AG04450 (cell line): ENCODE data around the gene TMEM175. TPM values are rescaled to one million over a fixed set of nuclear protein-coding genes. Genes with fewer than 3 reads are reported as not detected.

Experiments used
- CTCF ChIA-PET: fragments of 300-600, 350-600 bp; formaldehyde crosslinking; extraction: SDS; loops from one replicate; lab custom pipeline; 2022; ENCODE audit warnings: antibody characterized with exemption, inconsistent platforms; lab: Charles Lee
- POLR2A ChIA-PET: fragments of 350-600 bp; formaldehyde crosslinking; extraction: SDS; loops from one replicate; lab custom pipeline; 2021; ENCODE audit warnings: antibody characterized with exemption, inconsistent platforms; lab: Yijun Ruan, JAX
- DNase-seq: peaks from one replicate; pipeline ENCODE4 v3.0.0-alpha.2; 2011; ENCODE audit warnings: low read depth, low spot score
- H3K27ac ChIP-seq: one replicate; pipeline ENCODE4 v1.5.1; 2012; ENCODE audit warnings: low read depth, low read length, control low read depth
- H3K27me3 ChIP-seq: one replicate; pipeline ENCODE4 v1.6.0; 2012; ENCODE audit warnings: low read length; ENCODE audit not compliant: control insufficient read depth, insufficient read depth
- H3K4me3 ChIP-seq: 2 replicates; pipeline ENCODE4 v1.5.1; 2011; ENCODE audit warnings: mild to moderate bottlenecking, low read depth, low read length, control low read depth
- H3K9me3 ChIP-seq: 2 replicates; pipeline ENCODE4 v1.5.1; 2012; ENCODE audit warnings: low read length; ENCODE audit not compliant: control insufficient read depth, insufficient read depth
- polyA plus RNA-seq: library from polyadenylated mRNA; depleted of rRNA; stranded (reverse); fragments of >200 nt; gene quantifications from 2 replicates; pipeline ENCODE4 v1.2.3, GENCODE V29; 2011
- TF ChIP-seq, protein P1 (sequence below): IDR thresholded peaks from 2 replicates; pipeline ENCODE4 v1.5.1; 2011; ENCODE audit warnings: low read depth, low read length, control low read depth, inconsistent platforms

Gene TMEM175
- polyA plus RNA-seq, 1 experiment, result 27.9 TPM

GRCh38 chr4:952881-953573 is 20.8 kb downstream of the TMEM175 start:
- TF ChIP-seq, protein P1, sequence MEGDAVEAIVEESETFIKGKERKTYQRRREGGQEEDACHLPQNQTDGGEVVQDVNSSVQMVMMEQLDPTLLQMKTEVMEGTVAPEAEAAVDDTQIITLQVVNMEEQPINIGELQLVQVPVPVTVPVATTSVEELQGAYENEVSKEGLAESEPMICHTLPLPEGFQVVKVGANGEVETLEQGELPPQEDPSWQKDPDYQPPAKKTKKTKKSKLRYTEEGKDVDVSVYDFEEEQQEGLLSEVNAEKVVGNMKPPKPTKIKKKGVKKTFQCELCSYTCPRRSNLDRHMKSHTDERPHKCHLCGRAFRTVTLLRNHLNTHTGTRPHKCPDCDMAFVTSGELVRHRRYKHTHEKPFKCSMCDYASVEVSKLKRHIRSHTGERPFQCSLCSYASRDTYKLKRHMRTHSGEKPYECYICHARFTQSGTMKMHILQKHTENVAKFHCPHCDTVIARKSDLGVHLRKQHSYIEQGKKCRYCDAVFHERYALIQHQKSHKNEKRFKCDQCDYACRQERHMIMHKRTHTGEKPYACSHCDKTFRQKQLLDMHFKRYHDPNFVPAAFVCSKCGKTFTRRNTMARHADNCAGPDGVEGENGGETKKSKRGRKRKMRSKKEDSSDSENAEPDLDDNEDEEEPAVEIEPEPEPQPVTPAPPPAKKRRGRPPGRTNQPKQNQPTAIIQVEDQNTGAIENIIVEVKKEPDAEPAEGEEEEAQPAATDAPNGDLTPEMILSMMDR, result no peak
- ChIA-PET CTCF (no interaction called here), POLR2A (no interaction called here)
- H3K4me3 ChIP-seq, result no peak overlapping the region
- no peaks in the 10 kb centered on the region; the same call in 1 of the 2 replicates for H3K9me3 ChIP-seq
- H3K27me3 ChIP-seq, result no peaks in the 10 kb centered on the region
- DNase-seq, result no peak
- no peak overlapping the region for H3K27ac ChIP-seq

- TF ChIP-seq, protein P1, result no peak
- CTCF ChIA-PET, result no interaction called here
These were observed 21.3 kb downstream of the TMEM175 start for GRCh38 chr4:953574-953915.

DNA sequence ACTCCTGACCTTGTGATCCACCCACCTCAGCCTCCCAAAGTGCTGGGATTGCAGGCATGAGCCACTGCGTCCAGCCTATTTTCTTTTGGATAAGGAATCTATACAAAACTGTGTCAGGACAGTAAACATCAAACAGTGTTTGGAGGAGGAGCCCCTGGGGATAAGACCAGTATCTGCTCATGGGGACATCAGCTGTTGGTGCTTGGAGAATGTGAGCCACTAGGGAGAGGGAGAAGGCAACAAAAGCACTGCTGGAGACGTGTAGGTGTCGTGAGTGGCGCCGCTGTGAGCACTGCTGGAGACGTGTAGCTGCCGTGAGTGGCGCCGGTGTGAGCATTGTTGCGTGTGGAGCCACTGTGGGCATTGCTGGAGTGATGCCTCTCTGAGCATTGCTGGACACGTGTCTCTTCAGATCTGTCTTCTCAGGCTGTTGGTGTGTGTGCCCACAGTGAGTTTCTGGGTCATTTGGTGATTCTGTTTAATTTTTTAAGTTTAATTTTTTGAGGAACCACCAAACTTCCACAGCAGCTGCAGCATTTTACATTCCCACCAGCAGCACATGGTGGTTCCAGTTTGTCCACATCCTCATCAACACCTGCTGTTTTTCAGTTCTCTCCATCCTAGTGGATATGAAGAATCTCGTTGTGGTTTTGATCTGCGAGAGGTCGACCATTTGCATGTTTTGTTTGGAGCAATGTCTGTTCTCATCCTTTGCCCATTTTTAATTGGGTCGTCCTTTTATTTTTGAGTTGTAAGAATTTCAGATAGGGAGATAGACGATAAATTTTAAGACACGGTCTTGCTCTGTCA is 22.2 kb downstream of the TMEM175 start:
- ChIA-PET POLR2A (no interaction called here), CTCF (no interaction called here)
- H3K4me3 ChIP-seq, result no peak overlapping the region
- DNase-seq, result no peak
- no peaks in the 10 kb centered on the region for H3K27me3 ChIP-seq
- H3K9me3 ChIP-seq, result no peaks in the 10 kb centered on the region; the same call in 1 of the 2 replicates
- TF ChIP-seq, protein P1, result no peak
- no peak overlapping the region for H3K27ac ChIP-seq

More at GRCh38 chr4:953574-953915, 21.3 kb downstream of the TMEM175 start:
- Histone ChIP-seq H3K27me3 (no peaks in the 10 kb centered on the region), H3K4me3 (no peak overlapping the region), H3K27ac (no peak overlapping the region), H3K9me3 (no peaks in the 10 kb centered on the region; the same call in 1 of the 2 replicates)
- POLR2A ChIA-PET, result no interaction called here
- no peak for DNase-seq

DNA sequence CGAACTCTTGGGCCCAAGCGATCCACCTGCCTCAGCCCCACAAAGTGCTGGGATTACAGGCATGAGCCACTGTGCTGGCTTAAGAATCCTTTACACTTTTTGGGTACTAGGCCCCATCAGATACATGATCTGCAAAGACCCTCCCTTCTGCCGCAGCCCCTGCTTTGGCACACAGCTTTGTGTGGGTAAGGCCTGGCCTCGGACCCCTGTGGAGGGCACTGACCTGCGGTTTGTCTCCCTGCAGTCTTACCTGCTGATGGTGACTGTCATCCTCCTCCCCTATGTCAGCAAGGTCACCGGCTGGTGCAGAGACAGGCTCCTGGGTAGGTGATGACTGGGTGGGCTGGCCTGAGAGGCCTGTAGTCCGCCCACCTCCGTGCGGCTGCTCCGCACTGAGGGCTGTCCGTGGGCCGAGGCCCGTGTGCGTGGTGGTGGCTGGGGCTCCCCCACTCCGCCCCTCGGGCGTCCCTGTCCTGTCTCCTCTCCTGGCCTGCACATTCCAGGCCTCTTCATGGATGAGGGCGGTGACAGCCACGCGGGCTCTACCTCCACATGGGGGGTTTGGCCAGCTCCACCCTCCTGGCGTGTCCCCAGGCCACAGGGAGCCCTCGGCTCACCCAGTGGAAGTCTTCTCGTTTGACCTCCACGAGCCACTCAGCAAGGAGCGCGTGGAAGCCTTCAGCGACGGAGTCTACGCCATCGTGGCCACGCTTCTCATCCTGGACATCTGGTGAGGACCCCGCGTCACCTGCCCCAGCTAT is 23.1 kb downstream of the TMEM175 start:
- no peak overlapping the region for H3K4me3 ChIP-seq
- no peaks in the 10 kb centered on the region; the same call in 1 of the 2 replicates for H3K9me3 ChIP-seq
- H3K27me3 ChIP-seq, result no peaks in the 10 kb centered on the region
- H3K27ac ChIP-seq, result no peak overlapping the region
- no peak for DNase-seq
- POLR2A ChIA-PET, result no interaction called here
- CTCF ChIA-PET, result no interaction called here
- TF ChIP-seq, protein P1, result no peak
